Skeletal muscle satellite cell (primary cell): Measurements from ENCODE around the gene PPP1R12A.

Experiments
- H3K27me3 ChIP-seq: 2 replicates; pipeline ENCODE4 v1.7.0; 2013; ENCODE audit warnings: low read length; ENCODE audit not compliant: control insufficient read depth, insufficient read depth
- H3K36me3 ChIP-seq: 2 replicates; pipeline ENCODE4 v1.7.0; 2013; ENCODE audit warnings: mild to moderate bottlenecking, control low read depth, low read length; ENCODE audit not compliant: insufficient read depth
- H3K4me1 ChIP-seq: 2 replicates; pipeline ENCODE4 v1.7.0; 2013; ENCODE audit warnings: low read length; ENCODE audit not compliant: control insufficient read depth, insufficient read depth
- H3K4me2 ChIP-seq: 2 replicates; pipeline ENCODE4 v1.7.0; 2013; ENCODE audit warnings: mild to moderate bottlenecking, low read length
- H3K4me3 ChIP-seq: 2 replicates; pipeline ENCODE4 v1.7.0; 2013; ENCODE audit warnings: low read length
- H3K9ac ChIP-seq: 2 replicates; pipeline ENCODE4 v1.7.0; 2013; ENCODE audit warnings: mild to moderate bottlenecking, low read depth, low read length, moderate library complexity
- H3K9me3 ChIP-seq: replicated peaks from 2 replicates; pipeline ENCODE4 v1.7.0; 2013; ENCODE audit warnings: mild to moderate bottlenecking, control low read depth, low read length

Gene PPP1R12A

GRCh38 chr12:79858518-79858917 lies 76.4 kb downstream of the PPP1R12A start:
- H3K36me3 ChIP-seq: peaks cover 5% of the 10 kb centered on the region
- H3K9me3 ChIP-seq: no peaks in the 10 kb centered on the region
- H3K4me3 ChIP-seq: no peak overlapping the region
- peak overlapping the region; percentile 34 for H3K4me2 ChIP-seq
- H3K9ac ChIP-seq: no peak overlapping the region
- peaks cover 11% of the 10 kb centered on the region for H3K4me1 ChIP-seq
- H3K27me3 ChIP-seq: no peaks in the 10 kb centered on the region

- peaks cover 5% of the 10 kb centered on the region for H3K36me3 ChIP-seq
These were observed 77.2 kb downstream of the PPP1R12A start for GRCh38 chr12:79857675-79858074.

DNA sequence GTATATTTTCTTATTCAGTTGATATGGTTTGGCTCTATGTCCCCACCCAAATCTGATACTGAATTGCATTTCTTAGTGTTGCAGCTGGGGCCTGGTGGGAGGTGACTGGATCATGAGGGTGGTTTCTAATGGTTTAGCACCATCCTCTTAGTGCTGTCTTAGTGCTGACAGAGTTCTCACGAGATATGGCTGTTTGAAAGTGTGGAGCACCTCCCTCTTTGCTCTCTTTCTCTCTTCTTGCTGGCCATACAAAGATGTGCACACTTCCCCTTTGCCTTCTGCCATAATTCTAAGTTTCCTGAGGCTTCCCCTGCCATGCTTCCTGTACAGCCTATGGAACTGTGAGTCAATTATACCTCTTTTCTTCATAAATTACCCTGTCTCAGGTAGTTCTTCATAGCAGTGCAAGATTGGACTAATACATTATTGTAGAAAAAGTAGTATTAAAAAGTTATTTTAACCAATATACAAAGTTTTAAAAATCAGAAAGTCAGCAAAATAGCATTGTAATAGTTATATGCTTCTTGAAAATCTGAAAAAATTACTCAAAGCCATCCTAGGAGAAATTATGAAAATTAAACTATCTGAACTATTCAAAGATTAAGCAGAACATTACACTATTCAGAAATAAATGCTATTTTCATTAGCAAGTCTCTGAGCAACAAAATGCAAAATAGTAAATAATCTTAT lies 84.1 kb downstream of the PPP1R12A start:
- Histone ChIP-seq H3K9ac (no peak overlapping the region), H3K27me3 (no peaks in the 10 kb centered on the region), H3K4me2 (no peak overlapping the region), H3K36me3 (no peaks in the 10 kb centered on the region), H3K9me3 (no peaks in the 10 kb centered on the region), H3K4me1 (no peaks in the 10 kb centered on the region), H3K4me3 (no peak overlapping the region)

More at GRCh38 chr12:79857675-79858074, 77.2 kb downstream of the PPP1R12A start:
- H3K4me2 ChIP-seq: no peak overlapping the region
- H3K9me3 ChIP-seq: no peaks in the 10 kb centered on the region
- H3K27me3 ChIP-seq: no peaks in the 10 kb centered on the region
- no peak overlapping the region for H3K4me3 ChIP-seq
- peaks cover 11% of the 10 kb centered on the region for H3K4me1 ChIP-seq
- H3K9ac ChIP-seq: no peak overlapping the region

- Histone ChIP-seq H3K36me3 (peaks cover 14% of the 10 kb centered on the region), H3K9ac (no peak overlapping the region), H3K4me3 (no peak overlapping the region), H3K27me3 (no peaks in the 10 kb centered on the region), H3K4me1 (peaks cover 11% of the 10 kb centered on the region), H3K9me3 (no peaks in the 10 kb centered on the region), H3K4me2 (no peak overlapping the region)
These were observed 86.6 kb downstream of the PPP1R12A start for GRCh38 chr12:79848339-79848738.

GRCh38 chr12:79847417-79847816 lies 87.5 kb downstream of the PPP1R12A start:
- Histone ChIP-seq H3K9me3 (no peaks in the 10 kb centered on the region), H3K9ac (no peak overlapping the region), H3K27me3 (no peaks in the 10 kb centered on the region), H3K4me1 (peaks cover 11% of the 10 kb centered on the region), H3K4me2 (no peak overlapping the region), H3K36me3 (peaks cover 20% of the 10 kb centered on the region), H3K4me3 (no peak overlapping the region)

DNA sequence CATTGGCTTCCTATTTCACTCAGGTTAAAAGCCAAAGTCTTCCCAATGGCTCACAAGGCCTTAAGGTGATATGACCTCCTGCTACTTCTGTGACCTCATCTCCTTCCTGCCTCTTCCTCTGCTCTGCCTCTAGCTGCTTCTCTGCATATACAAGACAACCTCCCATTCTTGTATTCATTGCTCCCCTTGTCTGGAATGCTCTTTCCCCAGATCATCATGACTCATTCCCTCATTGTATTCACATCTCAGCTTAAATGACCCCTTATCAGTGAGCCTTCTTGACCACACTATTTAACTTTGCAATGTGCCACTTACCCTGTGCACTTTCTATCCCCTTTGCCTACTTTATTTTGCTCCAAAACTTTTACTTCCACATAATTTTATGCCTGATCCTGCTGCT lies 90.2 kb downstream of the PPP1R12A start:
- no peak overlapping the region for H3K4me2 ChIP-seq
- no peaks in the 10 kb centered on the region for H3K9me3 ChIP-seq
- peaks cover 11% of the 10 kb centered on the region for H3K4me1 ChIP-seq
- H3K9ac ChIP-seq: no peak overlapping the region
- H3K4me3 ChIP-seq: no peak overlapping the region
- H3K27me3 ChIP-seq: no peaks in the 10 kb centered on the region
- H3K36me3 ChIP-seq: peaks cover 27% of the 10 kb centered on the region

GRCh38 chr12:79843978-79844377 lies 90.9 kb downstream of the PPP1R12A start:
- no peak overlapping the region for H3K4me2 ChIP-seq
- no peak overlapping the region for H3K4me3 ChIP-seq
- H3K36me3 ChIP-seq: peaks cover 34% of the 10 kb centered on the region
- peaks cover 11% of the 10 kb centered on the region for H3K4me1 ChIP-seq
- H3K9ac ChIP-seq: no peak overlapping the region
- no peaks in the 10 kb centered on the region for H3K9me3 ChIP-seq
- no peaks in the 10 kb centered on the region for H3K27me3 ChIP-seq

DNA sequence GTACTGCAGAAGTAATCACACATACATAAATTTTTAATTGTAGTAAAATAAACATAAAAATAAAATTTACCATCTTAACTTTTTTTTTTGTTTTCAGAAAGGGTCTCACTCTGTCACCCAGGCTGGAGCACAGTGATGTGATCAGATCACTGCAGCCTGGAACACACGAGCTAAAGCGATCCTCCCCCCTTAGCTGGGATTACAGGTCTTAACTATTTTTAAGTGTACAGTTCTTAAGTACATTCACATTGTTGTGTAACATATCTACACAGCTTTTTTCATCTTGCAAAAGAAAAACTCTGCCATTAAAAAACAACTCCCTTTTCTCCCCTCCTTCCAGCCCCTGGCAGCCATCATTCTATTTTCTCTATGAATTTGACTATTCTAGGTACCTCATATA lies 92.3 kb downstream of the PPP1R12A start:
- Histone ChIP-seq H3K9me3 (no peaks in the 10 kb centered on the region), H3K9ac (no peak overlapping the region), H3K4me3 (no peak overlapping the region), H3K36me3 (peaks cover 44% of the 10 kb centered on the region), H3K27me3 (no peaks in the 10 kb centered on the region), H3K4me2 (no peak overlapping the region), H3K4me1 (peaks cover 11% of the 10 kb centered on the region)

DNA sequence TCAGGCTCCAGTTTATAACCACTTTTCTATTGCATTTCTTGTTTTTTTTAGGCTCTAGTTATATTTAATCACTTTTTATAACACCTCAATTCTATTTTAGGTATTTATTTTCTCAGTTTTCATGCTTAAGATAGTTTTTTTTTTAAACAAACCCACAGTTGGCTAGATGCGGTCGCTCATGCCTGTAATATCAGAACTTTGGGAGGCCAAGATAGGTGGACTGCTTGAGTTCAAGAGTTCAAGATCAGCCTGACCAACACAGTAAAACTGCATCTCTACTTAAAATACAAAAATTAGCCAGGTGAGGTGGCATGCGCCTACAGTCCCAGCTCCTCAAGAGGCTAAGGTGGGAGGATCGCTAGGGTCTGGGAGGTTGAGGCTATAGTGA lies 93.0 kb downstream of the PPP1R12A start:
- Histone ChIP-seq H3K36me3 (peaks cover 44% of the 10 kb centered on the region), H3K4me3 (no peak overlapping the region), H3K9me3 (no peaks in the 10 kb centered on the region), H3K4me2 (no peak overlapping the region), H3K4me1 (peaks cover 11% of the 10 kb centered on the region), H3K27me3 (no peaks in the 10 kb centered on the region), H3K9ac (no peak overlapping the region)

GRCh38 chr12:79841248-79841877 lies 93.5 kb downstream of the PPP1R12A start:
- Histone ChIP-seq H3K4me3 (no peak overlapping the region), H3K4me2 (no peak overlapping the region), H3K9me3 (no peaks in the 10 kb centered on the region), H3K36me3 (peaks cover 44% of the 10 kb centered on the region), H3K4me1 (peaks cover 11% of the 10 kb centered on the region), H3K9ac (no peak overlapping the region), H3K27me3 (no peaks in the 10 kb centered on the region)

GRCh38 chr12:79838359-79838758 lies 96.5 kb downstream of the PPP1R12A start:
- Histone ChIP-seq H3K36me3 (peaks cover 34% of the 10 kb centered on the region), H3K9me3 (no peaks in the 10 kb centered on the region), H3K9ac (no peak overlapping the region), H3K27me3 (no peaks in the 10 kb centered on the region), H3K4me2 (no peak overlapping the region), H3K4me3 (no peak overlapping the region), H3K4me1 (no peaks in the 10 kb centered on the region)

GRCh38 chr12:79837575-79837974 lies 97.3 kb downstream of the PPP1R12A start:
- no peak overlapping the region for H3K4me3 ChIP-seq
- peaks cover 29% of the 10 kb centered on the region for H3K36me3 ChIP-seq
- H3K4me2 ChIP-seq: no peak overlapping the region
- H3K27me3 ChIP-seq: no peaks in the 10 kb centered on the region
- H3K9me3 ChIP-seq: no peaks in the 10 kb centered on the region
- H3K9ac ChIP-seq: no peak overlapping the region
- no peaks in the 10 kb centered on the region for H3K4me1 ChIP-seq
